K562 (cell line): ENCODE results near the gene ARHGAP32. TPM values are rescaled to one million over a fixed set of nuclear protein-coding genes. Genes with fewer than 3 reads are reported as not detected.

Experiments used
- ATAC-seq: fragments of 200-7000 bp; cut with Tn5 transposase; 3 replicates; pipeline ENCODE4 v1.9.1; 2020; ENCODE audit warnings: moderate library complexity
- BruUV-seq: library from RNA; stranded (reverse); fragments of 400-500 nt; replicated peaks from 2 replicates; lab custom pipeline; 2021; lab: Mats Ljungman, UMichigan
- CTCF ChIA-PET: fragments of 300-600 bp; formaldehyde crosslinking; extraction: SDS; loops from one replicate; lab custom pipeline; 2021; ENCODE audit warnings: low intra/inter-chr PET ratio; lab: Yijun Ruan, JAX
- POLR2A ChIA-PET: fragments of 300-600, 350-650 bp; sonication (Branson Sonifier 250); formaldehyde crosslinking; extraction: SDS; loops from one replicate; lab custom pipeline; 2021; ENCODE audit warnings: antibody characterized with exemption, inconsistent platforms; lab: Yijun Ruan, JAX
- DNase-seq, 4 experiments: peaks; one replicate each; pipeline versions ENCODE4 v3.0.0 to v3.0.0-alpha.2; 2011 to 2018; ENCODE audit warnings: low spot score in 3 of 4, mixed read lengths in 3 of 4; ENCODE audit errors: extremely low read depth in 1 of 4
- FAIRE-seq: peaks from 2 replicates; lab custom pipeline; 2011; peaks lifted over from hg19 to GRCh38; lab: Jason Lieb, UNC
- H2AFZ ChIP-seq: 2 replicates; pipeline ENCODE4 v1.6.0; 2011; ENCODE audit warnings: low read depth, low read length, control low read depth, inconsistent platforms
- H3K27ac ChIP-seq: fragments of 200-600 bp; 3 replicates; pipeline ENCODE4 v1.8.0; 2011; ENCODE audit warnings: low read depth, mild to moderate bottlenecking, control low read depth, inconsistent platforms, low read length, moderate library complexity, mixed read lengths; ENCODE audit errors: extremely low read depth
- H3K27me3 ChIP-seq, 2 experiments: fragments of 300-600 bp in 1 of 2; 2 replicates in 1 of 2; 3 replicates in 1 of 2; pipeline versions ENCODE4 v1.6.0 to v1.8.0; 2011; ENCODE audit warnings: inconsistent platforms in 2 of 2, low read length in 2 of 2, mild to moderate bottlenecking in 1 of 2, mixed read lengths in 1 of 2, moderate library complexity in 1 of 2; ENCODE audit not compliant: control insufficient read depth in 2 of 2, insufficient read depth in 2 of 2
- H3K36me3 ChIP-seq: fragments of 300-600 bp; 3 replicates; pipeline ENCODE4 v1.8.0; 2011; ENCODE audit warnings: mild to moderate bottlenecking, low read length, inconsistent platforms; ENCODE audit not compliant: control insufficient read depth, insufficient read depth
- H3K4me1 ChIP-seq, 2 experiments: fragments of 200-600 bp in 1 of 2; replicated peaks in 1 of 2; 2 replicates in 1 of 2; 3 replicates in 1 of 2; pipeline versions ENCODE4 v1.5.1 to v1.8.0; 2011; ENCODE audit warnings: inconsistent platforms in 2 of 2, low read length in 2 of 2, mild to moderate bottlenecking in 1 of 2, mixed read lengths in 1 of 2, moderate library complexity in 1 of 2; ENCODE audit not compliant: control insufficient read depth in 2 of 2, insufficient read depth in 2 of 2
- H3K4me2 ChIP-seq: 2 replicates; pipeline ENCODE4 v1.6.1; 2011; ENCODE audit warnings: low read length, control low read depth, inconsistent platforms, mixed read lengths; ENCODE audit not compliant: insufficient read depth
- H3K4me3 ChIP-seq: fragments of 200-600 bp; sonication (generic), shearing (Covaris generic); 2 replicates; pipeline ENCODE4 v1.5.1; 2016; ENCODE audit warnings: control low read depth, inconsistent platforms
- H3K79me2 ChIP-seq: fragments of 200-600 bp; 3 replicates; pipeline ENCODE4 v1.8.0; 2011; ENCODE audit warnings: low read length, inconsistent platforms; ENCODE audit not compliant: control insufficient read depth, insufficient read depth
- H3K9ac ChIP-seq, 2 experiments: 2 replicates each; pipeline versions ENCODE4 v1.6.0 to v1.6.1; 2011; ENCODE audit warnings: low read depth in 2 of 2, low read length in 2 of 2, control low read depth in 1 of 2, inconsistent platforms in 1 of 2, mild to moderate bottlenecking in 1 of 2, mixed read lengths in 1 of 2; ENCODE audit not compliant: insufficient read depth in 1 of 2
- H3K9me1 ChIP-seq: one replicate; pipeline ENCODE4 v1.6.0; 2011; ENCODE audit warnings: inconsistent platforms, mild to moderate bottlenecking, low read length, moderate library complexity; ENCODE audit not compliant: control insufficient read depth, insufficient read depth
- H3K9me3 ChIP-seq: replicated peaks from 2 replicates; pipeline ENCODE4 v1.5.1; 2011; ENCODE audit warnings: low read depth, low read length, inconsistent platforms; ENCODE audit not compliant: control insufficient read depth, insufficient read depth
- H4K20me1 ChIP-seq: replicated peaks from 2 replicates; pipeline ENCODE4 v1.6.1; 2011; ENCODE audit warnings: low read length, inconsistent platforms, mixed read lengths; ENCODE audit not compliant: control insufficient read depth, insufficient read depth
- E2F3 ChIP-seq: fragments of 250-450 bp; sonication (Bioruptor Pico); IDR thresholded peaks from 2 replicates; pipeline ENCODE4 v1.4.0; 2020; ENCODE audit warnings: mild to moderate bottlenecking
- ELK1 ChIP-seq: sonication (generic); formaldehyde crosslinking; IDR thresholded peaks from 2 replicates; pipeline ENCODE4 v1.8.1; 2022; ENCODE audit warnings: missing genetic modification reagents
- FOXK2 ChIP-seq, 2 experiments: fragments of 450-650 bp; IDR thresholded peaks in 1 of 2; conservative IDR thresholded peaks in 1 of 2; 2 replicates each; pipeline ENCODE4 v1.6.1; 2016; ENCODE audit warnings: low read depth in 2 of 2, mild to moderate bottlenecking in 1 of 2
- HSF4 ChIP-seq: fragments of 250-450 bp; sonication (Bioruptor Pico); IDR thresholded peaks from 2 replicates; pipeline ENCODE4 v2.1.2; 2022; ENCODE audit warnings: mild to moderate bottlenecking, moderate library complexity, borderline replicate concordance
- NFATC3 ChIP-seq: fragments of 450-650 bp; IDR thresholded peaks from 2 replicates; pipeline ENCODE4 v1.6.1; 2017; ENCODE audit warnings: mild to moderate bottlenecking
- SMARCA5 ChIP-seq: fragments of 450-650 bp; IDR thresholded peaks from 2 replicates; pipeline ENCODE4 v1.6.1; 2016
- TAF7 ChIP-seq: fragments of 450-650 bp; IDR thresholded peaks from 2 replicates; pipeline ENCODE4 v1.6.1; 2016; ENCODE audit warnings: missing genetic modification characterization, missing compliant biosample characterization
- THAP7 ChIP-seq: fragments of 250-450 bp; sonication (Bioruptor Pico); IDR thresholded peaks from 2 replicates; pipeline ENCODE4 v1.5.0; 2021
- ZBTB43 ChIP-seq: sonication (generic); formaldehyde crosslinking; IDR thresholded peaks from 2 replicates; pipeline ENCODE4 v1.8.0; 2023; ENCODE audit warnings: mild to moderate bottlenecking, missing genetic modification reagents
- ZFP30 ChIP-seq: fragments of 250-450 bp; sonication (Bioruptor Pico); IDR thresholded peaks from 2 replicates; pipeline ENCODE4 v1.8.0; 2022; ENCODE audit warnings: moderate library complexity, mild to moderate bottlenecking, inconsistent platforms, borderline replicate concordance
- ZNF561 ChIP-seq: fragments of 450-650 bp; formaldehyde crosslinking; conservative IDR thresholded peaks from 2 replicates; pipeline ENCODE4 v1.4.0; 2020; ENCODE audit warnings: mild to moderate bottlenecking, moderate library complexity
- whole genome bisulfite sequencing: fragments of 100-300 bp; shearing (Covaris generic); methylation state at CpG from one replicate; pipeline ENCODE4 v1.1.6; 2016; ENCODE audit warnings: low coverage, mixed read lengths; ENCODE audit not compliant: insufficient coverage; ENCODE audit errors: missing lambda C conversion rate; 5-methylcytosine and 5-hydroxymethylcytosine counted together
- in situ Hi-C: fragments of 300-500 bp; cut with MboI; formaldehyde crosslinking; loops from 4 replicates; pipeline ENCODE4 v1.15.0; 2018; ENCODE audit warnings: inconsistent platforms, mixed read lengths
- intact Hi-C: fragments of 100-400 bp; cut with micrococcal nuclease; formaldehyde crosslinking; loops from 2 replicates; pipeline ENCODE4 v1.14.2; 2022
- polyA plus RNA-seq, 8 experiments: library from polyadenylated mRNA; depleted of rRNA in 4 of 8; stranded (reverse) in 5 of 8; unstranded in 3 of 8; fragments of >200 nt; fragmentation: Nextera tagmentation in 2 of 8; fragmentation: Illumina TruSeq in 1 of 8; extraction: Ambion mirVana in 2 of 8; extraction: Trizol in 1 of 8; gene quantifications; 2 replicates each; pipeline versions ENCODE4 v1.2.1 to v1.2.3, GENCODE V29; 2011 to 2014; ENCODE audit warnings: inconsistent platforms in 1 of 8, missing spikeins in 1 of 8
- total RNA-seq, 7 experiments: library from RNA; depleted of rRNA in 6 of 7; stranded (reverse); fragments of >200 nt in 6 of 7; fragmentation: Illumina TruSeq in 2 of 7; extraction: Trizol in 2 of 7; gene quantifications; 2 replicates each; pipeline versions ENCODE4 v1.2.1 to v1.2.3, GENCODE V29; 2011 to 2021; ENCODE audit warnings: low replicate concordance in 1 of 7

ARHGAP32 gene
- total and polyA plus RNA-seq, 9 of the 15 experiments (the other 6 are each of a cell fraction or from before 2014, with no cell fraction given) = 0.18 TPM; not detected in 8

GRCh38 chr11:128962896-128963295 lies 229.2 kb downstream of the ARHGAP32 start:
- no peak overlapping the region for H3K4me2 ChIP-seq
- no peaks in the 10 kb centered on the region for H3K9me3 ChIP-seq
- H3K36me3 ChIP-seq = no peaks in the 10 kb centered on the region
- POLR2A ChIA-PET = no interaction called here
- WGBS = 1% methylated on average over 5 of the region's 5 CpGs
- no TSS peak for BruUV-seq
- no peak overlapping the region for H3K27ac ChIP-seq
- CTCF ChIA-PET = no interaction called here
- H3K79me2 ChIP-seq = no peaks in the 10 kb centered on the region
- H3K9me1 ChIP-seq = no peaks in the 10 kb centered on the region
- H3K27me3 ChIP-seq = no peaks in the 10 kb centered on the region
- no peak for ATAC-seq
- intact Hi-C loops (no loop called here), in situ Hi-C loops (no loop called here)
- no peak overlapping the region for H3K9ac ChIP-seq
- no peak for FAIRE-seq
- no peak overlapping the region for H3K4me3 ChIP-seq
- no peak for DNase-seq
- no peaks in the 10 kb centered on the region for H4K20me1 ChIP-seq
- no peak overlapping the region for H2AFZ ChIP-seq
- H3K4me1 ChIP-seq = no peaks in the 10 kb centered on the region
- TF ChIP-seq FOXK2 (conservative IDR thresholded peaks at IDR 0.05 in 1 of 2, IDR thresholded peaks at IDR 0.05 in 1 of 2; ENCODE audit: low read depth in 2 of 2) = no peak
- no peak for TF ChIP-seq NFATC3
- TF ChIP-seq ZNF561 = no peak
- TF ChIP-seq HSF4 (CRISPR knock-in tag) = no peak
- no peak for TF ChIP-seq ELK1 (CRISPR knock-in tag)
- no peak for TF ChIP-seq ZBTB43
- no peak for TF ChIP-seq THAP7 (CRISPR knock-in tag)
- no peak for TF ChIP-seq SMARCA5
- no peak for TF ChIP-seq E2F3 (CRISPR knock-in tag)
- no peak for TF ChIP-seq TAF7 (tag)
- TF ChIP-seq ZFP30 (CRISPR knock-in tag) = no peak
